ENCODE results near the gene FRAS1.
A peak's percentile ranks its signal among the peaks of the same experiment; 100 is the strongest.

The FRAS1 gene

DNA sequence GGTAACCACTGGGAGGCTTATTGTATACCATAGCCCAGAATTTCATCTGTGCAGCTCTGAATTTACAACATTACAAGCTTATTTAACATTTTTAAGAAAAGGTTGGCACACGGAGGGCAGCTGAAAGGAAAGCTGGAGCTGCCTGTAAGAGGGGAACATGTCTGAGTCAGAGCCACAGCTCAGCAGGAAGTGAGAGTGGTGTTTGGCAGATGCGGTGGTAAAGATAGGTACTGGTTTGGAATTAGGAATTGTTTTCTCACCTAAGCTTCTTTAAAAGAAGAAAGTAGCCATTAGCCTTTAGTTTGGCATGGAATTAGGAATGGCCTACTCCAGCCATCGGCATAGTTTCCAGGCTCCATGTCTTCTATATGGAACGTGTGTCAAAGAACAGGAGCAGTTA is 321.9 kb downstream of the FRAS1 start:
- DNase-seq, result no peak

- no peak for DNase-seq
Observed at GRCh38 chr4:78379991-78380729, 323.0 kb downstream of the FRAS1 start.

DNA sequence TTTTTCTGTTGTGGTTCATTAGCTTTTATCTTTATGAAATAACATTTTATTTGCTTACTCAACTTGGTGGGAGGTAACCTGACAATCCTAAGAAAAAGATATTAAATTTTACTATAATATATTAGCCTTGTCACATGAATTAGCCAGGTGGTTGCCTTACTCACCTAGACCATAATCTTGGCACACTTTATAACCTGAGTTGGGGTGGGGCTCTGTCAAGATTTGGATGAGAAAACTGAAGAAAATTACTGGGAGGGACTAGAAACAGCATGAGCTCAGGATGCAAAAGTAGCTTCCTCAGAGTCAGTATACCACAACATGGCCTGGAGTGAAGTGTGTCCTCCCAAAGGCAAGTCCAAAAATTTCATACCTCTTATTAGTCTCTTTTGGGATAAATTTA is 329.6 kb downstream of the FRAS1 start:
- DNase-seq, result no peak

GRCh38 chr4:78395642-78396041 is 338.5 kb downstream of the FRAS1 start:
- no peak for DNase-seq

DNA sequence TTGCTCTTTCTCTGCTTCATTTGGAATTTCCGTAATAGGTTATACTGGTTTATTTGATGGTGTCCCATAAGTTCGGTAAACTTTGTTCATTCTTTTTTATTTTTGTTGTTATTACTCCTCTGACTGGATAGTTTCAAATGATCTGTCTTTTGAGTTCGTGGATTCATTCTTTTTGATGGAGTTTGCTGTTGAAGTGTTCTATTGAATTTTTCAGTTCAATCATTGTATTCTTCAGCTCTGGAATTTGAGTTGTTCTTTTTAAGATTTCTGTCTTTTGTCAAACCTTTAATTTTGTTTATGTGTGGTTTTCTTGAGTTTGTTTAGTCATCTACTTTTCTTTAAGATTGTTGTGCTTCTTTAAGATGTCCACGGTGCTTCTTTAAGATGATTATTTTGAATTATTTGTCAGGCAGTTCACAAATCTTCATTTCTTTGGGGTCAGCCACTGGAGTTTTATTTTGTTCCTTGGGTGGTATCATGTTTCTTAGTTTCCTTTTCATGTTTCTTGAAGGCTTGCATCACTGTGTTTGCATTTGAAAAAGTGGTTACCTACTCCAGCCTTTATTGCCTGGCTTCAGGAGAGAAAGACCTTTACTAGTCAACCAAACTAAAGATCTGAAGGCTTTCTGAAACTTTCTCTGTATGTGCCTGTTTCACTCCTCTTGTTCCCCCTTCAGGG is 339.6 kb downstream of the FRAS1 start:
- no peak for DNase-seq

DNA sequence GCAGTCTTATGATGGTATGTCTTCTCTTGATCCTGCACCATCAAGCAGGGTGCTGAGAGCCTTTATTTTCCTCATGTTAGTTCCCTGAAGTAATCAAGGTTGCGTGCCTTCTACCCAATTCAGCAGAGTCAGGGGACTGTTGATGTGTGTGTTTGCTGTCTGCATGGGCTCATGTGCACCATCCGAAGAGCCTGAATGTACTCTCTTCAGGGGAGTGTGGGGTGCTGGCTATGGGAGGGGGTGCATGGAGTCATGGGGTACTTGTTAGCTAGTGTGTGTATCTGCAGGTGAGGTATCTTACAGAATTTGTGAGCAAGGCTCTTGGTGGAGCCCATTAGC is 340.1 kb downstream of the FRAS1 start:
- no peak for DNase-seq

DNA sequence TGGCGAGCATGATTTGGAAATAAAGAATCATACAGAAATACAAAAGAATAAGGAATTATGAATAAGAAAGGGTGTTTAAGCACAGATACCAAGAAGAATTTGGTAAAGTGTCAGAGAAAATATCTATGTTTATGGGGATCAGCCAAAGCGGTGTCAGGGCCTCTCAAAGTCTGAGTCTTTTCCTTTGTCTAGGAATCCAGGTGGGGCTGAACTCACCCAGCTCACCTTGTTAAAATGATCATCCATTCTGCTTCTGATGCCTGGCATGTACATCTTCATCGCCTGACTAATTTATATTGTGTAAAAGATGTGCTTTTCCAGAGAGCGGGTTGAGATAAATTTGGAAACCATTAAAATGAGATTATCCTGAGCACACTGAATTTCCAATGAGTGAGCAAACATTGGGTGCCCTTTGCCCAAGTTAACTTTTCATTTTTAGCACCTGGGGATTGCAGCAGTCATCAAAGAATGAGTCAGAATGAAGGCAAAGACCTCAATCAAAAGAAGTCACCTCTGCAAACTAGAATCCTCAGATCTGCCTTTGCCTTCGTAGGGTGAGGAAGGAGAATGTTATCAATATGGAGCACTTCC is 352.6 kb downstream of the FRAS1 start:
- DNase-seq, result no peak

DNA sequence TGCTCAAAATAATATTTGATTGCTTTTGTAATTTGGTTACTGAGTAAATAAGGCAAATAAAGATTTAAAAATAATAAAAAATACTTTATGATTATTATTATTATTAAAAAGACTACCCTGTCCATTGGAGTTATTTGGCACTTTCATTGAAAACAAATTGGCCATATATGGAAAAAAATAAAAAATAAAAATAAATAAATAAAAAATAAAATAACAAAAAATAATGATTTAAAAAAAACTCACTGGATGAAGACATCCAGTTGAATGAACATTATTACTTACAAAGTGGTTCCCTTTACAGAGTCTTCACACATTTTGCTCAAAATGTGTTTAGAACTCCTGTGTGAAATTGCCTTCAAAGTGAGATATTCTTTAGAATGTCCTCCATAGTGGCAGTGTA is 353.1 kb downstream of the FRAS1 start:
- DNase-seq, result no peak

DNA sequence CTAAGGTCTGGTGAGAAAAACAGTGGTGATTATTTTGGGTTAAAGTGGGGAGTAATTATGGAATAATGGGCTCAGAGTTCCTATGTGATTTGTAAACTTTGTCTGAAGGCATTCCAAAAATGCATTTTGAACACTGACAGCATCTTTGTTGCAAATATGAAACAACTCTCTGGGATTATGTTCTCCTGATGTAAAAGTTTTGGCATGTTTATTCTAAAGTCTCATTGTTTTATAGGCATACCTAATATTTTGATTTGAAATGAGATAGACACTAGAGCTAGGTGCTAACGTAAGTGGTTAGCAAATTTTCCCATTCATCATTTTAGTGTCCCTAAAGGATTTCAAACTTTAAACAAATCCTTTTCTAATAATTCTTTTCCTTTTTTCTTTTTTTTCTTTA is 353.6 kb downstream of the FRAS1 start:
- DNase-seq, result no peak

- peak; percentile 27 for DNase-seq
Observed at GRCh38 chr4:78414116-78414515, 357.0 kb downstream of the FRAS1 start.

- DNase-seq, result no peak
Observed at GRCh38 chr4:78417603-78418002, 360.5 kb downstream of the FRAS1 start.

DNA sequence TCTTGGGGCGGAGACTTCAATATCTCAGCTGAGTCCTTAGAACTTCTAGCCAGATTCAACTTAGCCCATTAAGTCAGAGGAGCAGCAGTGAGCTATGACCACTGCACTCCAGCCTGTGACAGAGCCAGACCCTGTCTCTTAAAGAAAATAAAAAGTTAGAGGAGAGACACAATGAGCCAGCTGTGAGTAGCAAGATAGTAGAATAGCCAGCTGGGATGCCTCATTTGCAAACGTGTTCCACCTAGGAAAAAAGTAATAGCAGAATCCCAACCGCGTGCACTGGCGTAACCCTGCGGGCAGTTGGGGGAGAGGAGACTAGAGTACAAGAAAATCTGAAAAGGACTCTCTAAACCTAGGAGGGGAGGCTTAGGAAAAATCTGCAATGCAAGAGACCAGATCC is 361.3 kb downstream of the FRAS1 start:
- DNase-seq, result no peak

GRCh38 chr4:78423790-78424189 is 366.7 kb downstream of the FRAS1 start:
- DNase-seq, result no peak

DNA sequence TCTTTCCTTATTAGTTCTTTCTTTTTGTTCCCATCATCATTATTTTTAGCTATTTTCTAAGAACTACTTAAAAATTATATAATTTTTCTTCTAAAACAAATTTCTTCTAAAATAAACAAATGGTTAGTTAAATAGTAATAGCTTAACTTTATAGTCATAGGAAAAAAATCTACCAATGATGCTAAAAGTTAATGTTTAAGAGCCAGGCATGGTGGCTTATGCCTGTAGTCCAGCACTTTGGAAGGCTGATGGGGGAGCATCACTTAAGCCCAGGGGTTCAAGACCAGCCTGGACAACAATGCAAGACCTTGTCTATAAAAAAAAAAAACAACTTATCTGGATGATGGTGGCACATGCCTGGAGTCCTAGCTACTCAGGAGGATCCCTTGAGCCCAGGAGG is 367.3 kb downstream of the FRAS1 start:
- no peak for DNase-seq

- DNase-seq, result no peak
Observed at GRCh38 chr4:78426972-78427371, 369.8 kb downstream of the FRAS1 start.

- no peak for DNase-seq
Observed at GRCh38 chr4:78428996-78429395, 371.9 kb downstream of the FRAS1 start.

- no peak for DNase-seq
Observed at GRCh38 chr4:78432896-78433295, 375.8 kb downstream of the FRAS1 start.

GRCh38 chr4:78437608-78438088 is 380.5 kb downstream of the FRAS1 start:
- no peak for DNase-seq

GRCh38 chr4:78439328-78439727 is 382.2 kb downstream of the FRAS1 start:
- no peak for DNase-seq

GRCh38 chr4:78441756-78442155 is 384.6 kb downstream of the FRAS1 start:
- DNase-seq, result no peak

DNA sequence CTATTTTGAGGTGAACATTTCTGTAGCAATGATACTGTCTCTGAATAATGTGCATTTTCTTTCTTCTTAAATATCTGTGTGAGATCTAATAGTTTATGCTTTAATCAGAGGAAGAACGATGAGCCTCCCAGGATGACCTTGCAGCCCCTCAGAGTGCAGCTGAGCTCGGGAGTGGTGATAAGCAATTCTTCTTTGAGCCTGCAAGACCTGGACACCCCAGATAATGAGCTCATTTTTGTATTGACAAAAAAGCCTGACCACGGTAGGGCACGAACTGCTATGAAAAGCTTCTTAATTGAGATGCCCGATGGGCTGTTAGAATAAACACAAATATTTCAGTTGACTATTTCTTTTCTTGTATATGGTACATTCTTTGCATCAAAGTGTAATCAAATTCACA is 389.5 kb downstream of the FRAS1 start:
- DNase-seq, result no peak

DNA sequence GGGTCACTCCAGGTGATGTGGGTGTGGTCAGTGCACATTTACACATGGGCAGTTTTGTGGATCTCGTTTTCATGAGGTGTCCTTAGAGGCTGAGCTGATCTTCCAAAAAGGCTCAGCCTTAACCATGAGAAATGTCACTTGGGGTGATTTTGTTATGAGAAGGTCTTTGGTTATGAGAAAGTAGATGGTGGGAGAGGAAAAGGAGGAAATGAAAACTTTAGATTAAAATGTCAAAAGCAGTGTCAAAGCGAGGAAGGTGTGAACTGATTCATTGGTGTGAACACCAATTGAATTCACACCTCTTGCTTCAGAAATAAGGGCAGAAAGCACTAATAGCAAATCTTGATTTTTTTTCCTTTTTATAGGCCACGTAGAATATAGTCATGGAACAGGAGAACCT is 394.3 kb downstream of the FRAS1 start:
- no peak for DNase-seq

DNA sequence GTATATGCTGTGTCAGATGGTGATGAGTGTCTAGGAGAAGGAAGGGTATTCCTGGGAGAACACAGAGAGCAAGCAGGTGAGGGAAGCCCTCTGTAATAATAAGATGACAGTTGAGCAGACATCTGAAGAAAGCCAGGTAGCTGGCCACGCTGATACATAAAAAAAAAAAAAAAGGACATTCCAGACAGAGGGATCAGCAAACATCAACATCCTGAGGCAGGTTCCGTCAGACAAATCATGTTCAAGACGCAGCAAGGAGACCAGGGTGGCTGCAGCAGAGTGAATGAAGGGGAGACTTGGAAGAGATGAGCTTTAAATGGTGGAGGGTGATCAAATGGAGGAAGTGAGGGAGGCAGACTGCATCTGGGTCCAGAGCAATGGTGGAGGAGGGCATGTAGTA is 396.9 kb downstream of the FRAS1 start:
- DNase-seq, result no peak

DNA sequence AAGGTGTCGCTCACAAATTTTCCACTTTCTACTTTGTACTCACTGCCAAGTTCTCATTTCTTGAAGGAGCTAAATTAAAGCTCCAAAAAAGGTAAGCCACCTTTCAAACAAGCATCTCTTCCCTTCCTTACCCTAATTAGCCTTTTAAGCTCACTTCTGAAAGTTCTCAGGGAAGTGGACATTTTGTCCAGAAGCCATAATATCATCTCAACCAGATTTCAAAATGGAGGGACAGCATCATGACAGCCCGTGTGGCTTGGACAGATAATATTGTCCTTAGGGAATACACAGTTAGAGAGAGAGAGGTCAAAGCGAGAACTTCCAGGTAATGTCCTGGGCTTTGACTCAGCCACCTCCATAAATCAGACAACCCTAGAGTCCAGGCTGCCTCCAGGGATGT is 400.6 kb downstream of the FRAS1 start:
- DNase-seq, result no peak
